ENCODE results near the gene GALNT14.

GRCh38 chr2:30942419-30942818 lies 195.8 kb downstream of the GALNT14 start:
- TF ChIP-seq HOXB6 (CRISPR knock-in tag; IDR thresholded peaks at IDR 0.05; ENCODE audit: borderline replicate concordance) = no peak
- no peak for TF ChIP-seq SAP30 (IDR thresholded peaks at IDR 0.05; ENCODE audit: borderline replicate concordance, insufficient read depth, low read depth, low read length, poor library complexity, severe bottlenecking)
- TF ChIP-seq EZH2 (IDR thresholded peaks at IDR 0.05; ENCODE audit: borderline replicate concordance, low read depth, low read length) = no peak
- TF ChIP-seq JUN (IDR thresholded peaks at IDR 0.05; ENCODE audit: borderline replicate concordance, low read depth, low read length) = no peak
- no peak for TF ChIP-seq JUN (CRISPR knock-in tag; IDR thresholded peaks at IDR 0.05; ENCODE audit: borderline replicate concordance)
- TF ChIP-seq POLR2A (conservative IDR thresholded peaks at IDR 0.05) = no peak
- no peak for TF ChIP-seq CREB1 (IDR thresholded peaks at IDR 0.05)
- TF ChIP-seq CREB1 (CRISPR knock-in tag; IDR thresholded peaks at IDR 0.05) = no peak
- no peak for TF ChIP-seq ZNF561 (CRISPR knock-in tag; conservative IDR thresholded peaks at IDR 0.05)
- TF ChIP-seq, protein P1, sequence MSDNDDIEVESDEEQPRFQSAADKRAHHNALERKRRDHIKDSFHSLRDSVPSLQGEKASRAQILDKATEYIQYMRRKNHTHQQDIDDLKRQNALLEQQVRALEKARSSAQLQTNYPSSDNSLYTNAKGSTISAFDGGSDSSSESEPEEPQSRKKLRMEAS (CRISPR knock-in tag; IDR thresholded peaks at IDR 0.05) = no peak
- no peak for TF ChIP-seq ZNF282 (CRISPR knock-in tag; IDR thresholded peaks at IDR 0.05)
- TF ChIP-seq EP300 (IDR thresholded peaks at IDR 0.05; ENCODE audit: low read length) = no peak
- no peak for TF ChIP-seq KDM4B (IDR thresholded peaks at IDR 0.05; ENCODE audit: borderline replicate concordance in 2 of 2, low read depth in 1 of 2)
- no peak for TF ChIP-seq CTCF (IDR thresholded peaks at IDR 0.05 in 2 of 3, conservative IDR thresholded peaks at IDR 0.05 in 1 of 3; ENCODE audit: insufficient read depth in 2 of 3, low read depth in 1 of 3, low read length in 3 of 3)
